BLaER1 (cell line): ENCODE measurements around the gene OTOP3.
"Not testable (repeated sequence)": the region's sequence is repeated elsewhere in the genome, so short reads cannot be mapped to it uniquely, and the experiment has no call there.

Experiments
- H3K27ac ChIP-seq: shearing (Covaris generic); formaldehyde crosslinking; 2 replicates; pipeline ENCODE4 v1.8.1; 2022
- H3K27me3 ChIP-seq: shearing (Covaris generic); formaldehyde crosslinking; 2 replicates; pipeline ENCODE4 v1.8.1; 2022
- H3K36me3 ChIP-seq: shearing (Covaris generic); formaldehyde crosslinking; 2 replicates; pipeline ENCODE4 v1.8.1; 2022
- H3K4me1 ChIP-seq: shearing (Covaris generic); formaldehyde crosslinking; 2 replicates; pipeline ENCODE4 v1.8.1; 2022
- H3K4me2 ChIP-seq: shearing (Covaris generic); formaldehyde crosslinking; 2 replicates; pipeline ENCODE4 v1.8.1; 2022
- H3K4me3 ChIP-seq: shearing (Covaris generic); formaldehyde crosslinking; 2 replicates; pipeline ENCODE4 v1.8.1; 2022
- H3K9ac ChIP-seq: shearing (Covaris generic); formaldehyde crosslinking; 2 replicates; pipeline ENCODE4 v1.8.1; 2022
- H3K9me3 ChIP-seq: shearing (Covaris generic); formaldehyde crosslinking; 2 replicates; pipeline ENCODE4 v1.8.1; 2022
- H4K20me1 ChIP-seq: shearing (Covaris generic); formaldehyde crosslinking; 2 replicates; pipeline ENCODE4 v1.8.1; 2022
- Cebpa-rat ChIP-seq: shearing (Covaris generic); IDR thresholded peaks from 2 replicates; pipeline ENCODE4 v1.8.1; 2022

OTOP3 gene

DNA sequence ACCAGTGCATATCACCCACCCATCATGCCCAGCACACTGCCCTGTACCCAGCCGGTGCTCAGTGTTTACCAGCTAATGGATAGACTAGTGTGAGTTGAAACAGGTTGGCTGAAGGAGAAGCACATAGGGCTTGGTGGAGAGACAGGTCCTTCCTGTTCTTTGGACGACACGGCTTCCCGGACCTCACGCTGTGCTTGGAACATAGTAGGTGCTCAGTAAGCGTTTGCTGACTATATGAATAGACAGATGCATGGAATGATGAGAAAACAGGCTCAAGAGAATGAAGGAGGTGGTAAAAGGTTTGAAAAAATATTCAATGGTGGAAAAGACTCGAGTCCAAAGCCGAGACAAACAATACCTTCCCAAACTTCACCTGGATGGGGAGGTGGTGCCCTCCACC is 35.5 kb upstream of the OTOP3 start:
- Histone ChIP-seq H3K9me3 (no peaks in the 10 kb centered on the region), H3K27ac (no peak overlapping the region), H4K20me1 (no peaks in the 10 kb centered on the region), H3K27me3 (no peaks in the 10 kb centered on the region), H3K9ac (no peak overlapping the region), H3K4me2 (no peak overlapping the region), H3K4me1 (peaks cover 19% of the 10 kb centered on the region), H3K4me3 (no peak overlapping the region), H3K36me3 (no peaks in the 10 kb centered on the region)
- TF ChIP-seq Cebpa-rat = no peak

GRCh38 chr17:74901353-74902135 is 34.2 kb upstream of the OTOP3 start:
- no peaks in the 10 kb centered on the region for H3K9me3 ChIP-seq
- no peaks in the 10 kb centered on the region for H4K20me1 ChIP-seq
- no peaks in the 10 kb centered on the region for H3K36me3 ChIP-seq
- no peaks in the 10 kb centered on the region for H3K27me3 ChIP-seq
- H3K4me2 ChIP-seq = peak overlapping the region; percentile 55
- no peak overlapping the region for H3K27ac ChIP-seq
- H3K9ac ChIP-seq = no peak overlapping the region
- H3K4me3 ChIP-seq = no peak overlapping the region
- TF ChIP-seq Cebpa-rat = no peak
- H3K4me1 ChIP-seq = peaks cover 19% of the 10 kb centered on the region

- Histone ChIP-seq H3K9me3 (peaks cover 5% of the 10 kb centered on the region; the same call in 1 of the 2 replicates), H4K20me1 (no peaks in the 10 kb centered on the region), H3K36me3 (no peaks in the 10 kb centered on the region), H3K27me3 (no peaks in the 10 kb centered on the region), H3K4me1 (peaks cover 19% of the 10 kb centered on the region), H3K27ac (no peak overlapping the region), H3K4me3 (no peak overlapping the region), H3K4me2 (no peak overlapping the region), H3K9ac (no peak overlapping the region)
- no peak for TF ChIP-seq Cebpa-rat
These were observed 32.7 kb upstream of the OTOP3 start for GRCh38 chr17:74903034-74903433.

- Histone ChIP-seq H3K9me3 (peaks cover 5% of the 10 kb centered on the region; the same call in 1 of the 2 replicates), H3K9ac (no peak overlapping the region), H3K36me3 (no peaks in the 10 kb centered on the region), H3K4me2 (no peak overlapping the region), H4K20me1 (no peaks in the 10 kb centered on the region), H3K27ac (no peak overlapping the region), H3K4me3 (no peak overlapping the region), H3K27me3 (no peaks in the 10 kb centered on the region), H3K4me1 (peaks cover 19% of the 10 kb centered on the region)
- no peak for TF ChIP-seq Cebpa-rat
These were observed 32.0 kb upstream of the OTOP3 start for GRCh38 chr17:74903671-74904070.

GRCh38 chr17:74904687-74905409 is 30.9 kb upstream of the OTOP3 start:
- Histone ChIP-seq H3K9ac (no peak overlapping the region), H3K4me3 (no peak overlapping the region), H3K9me3 (peaks cover 5% of the 10 kb centered on the region; the same call in 1 of the 2 replicates), H3K27ac (no peak overlapping the region), H3K4me1 (peaks cover 19% of the 10 kb centered on the region), H3K27me3 (no peaks in the 10 kb centered on the region), H3K36me3 (no peaks in the 10 kb centered on the region), H3K4me2 (no peak overlapping the region), H4K20me1 (no peaks in the 10 kb centered on the region)
- no peak for TF ChIP-seq Cebpa-rat

DNA sequence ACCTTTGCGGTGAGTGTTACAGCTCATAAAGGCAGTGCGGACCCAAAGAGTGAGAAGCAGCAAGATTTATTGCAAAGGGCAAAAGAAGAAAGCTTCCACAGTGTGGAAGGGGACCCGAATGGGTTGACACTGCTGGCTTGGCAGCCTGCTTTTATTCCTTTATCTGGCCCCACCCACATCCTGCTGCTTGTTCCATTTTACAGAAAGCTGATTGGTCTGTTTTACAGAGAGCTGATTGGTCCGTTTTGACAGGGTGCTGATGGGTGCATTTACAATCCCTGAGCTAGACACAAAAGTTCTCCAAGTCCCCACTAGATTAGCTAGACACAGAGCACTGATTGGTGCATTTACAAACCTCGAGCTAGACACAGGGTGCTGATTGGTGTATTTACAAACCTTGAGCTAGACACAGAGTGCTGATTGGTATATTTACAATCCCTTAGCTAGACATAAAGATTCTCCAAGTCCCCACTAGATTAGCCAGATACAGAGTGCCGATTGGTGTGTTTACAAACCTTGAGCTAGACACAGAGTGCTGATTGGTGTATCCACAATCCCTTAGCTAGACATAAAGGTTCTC is 29.4 kb upstream of the OTOP3 start:
- not testable (repeated sequence) for H4K20me1 ChIP-seq, H3K4me3 ChIP-seq, H3K4me2 ChIP-seq, H3K27ac ChIP-seq, H3K9me3 ChIP-seq, H3K9ac ChIP-seq, H3K27me3 ChIP-seq, H3K36me3 ChIP-seq
- H3K4me1 ChIP-seq = peaks cover 15% of the 10 kb centered on the region

- no peak for TF ChIP-seq Cebpa-rat
- Histone ChIP-seq H3K4me1 (peaks cover 8% of the 10 kb centered on the region), H3K36me3 (no peaks in the 10 kb centered on the region), H3K9me3 (peaks cover 5% of the 10 kb centered on the region; the same call in 1 of the 2 replicates), H3K27me3 (no peaks in the 10 kb centered on the region), H3K27ac (no peak overlapping the region), H3K4me3 (no peak overlapping the region), H3K4me2 (no peak overlapping the region), H4K20me1 (no peaks in the 10 kb centered on the region), H3K9ac (no peak overlapping the region)
These were observed 28.7 kb upstream of the OTOP3 start for GRCh38 chr17:74907012-74907411.

DNA sequence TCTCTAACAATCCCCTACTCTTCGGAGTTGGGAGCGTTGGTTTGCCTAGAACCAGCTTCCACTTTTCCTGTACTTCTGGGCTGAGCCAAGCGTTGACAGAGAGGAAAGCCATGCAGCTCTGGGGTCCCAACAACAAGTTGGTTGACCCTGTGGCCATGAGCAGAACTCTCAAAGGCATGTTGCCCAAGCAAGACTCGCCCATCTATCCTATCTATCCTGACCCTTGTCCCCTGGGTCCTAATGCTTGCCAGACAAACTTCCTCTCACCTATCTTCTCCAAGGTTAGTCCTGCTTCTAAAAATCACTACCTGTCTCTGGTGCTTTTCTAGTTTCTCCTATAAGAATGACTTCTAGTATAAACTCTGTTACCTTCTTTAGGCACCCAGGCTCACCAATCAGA is 26.6 kb upstream of the OTOP3 start:
- H3K9ac ChIP-seq, H3K4me3 ChIP-seq, H4K20me1 ChIP-seq, H3K27me3 ChIP-seq, H3K36me3 ChIP-seq, H3K4me2 ChIP-seq, H3K4me1 ChIP-seq, H3K27ac ChIP-seq, H3K9me3 ChIP-seq: not testable (repeated sequence)

GRCh38 chr17:74911423-74911822 is 24.3 kb upstream of the OTOP3 start:
- not testable (repeated sequence) for H3K4me1 ChIP-seq, H3K36me3 ChIP-seq, H3K9ac ChIP-seq, H3K27me3 ChIP-seq, H3K27ac ChIP-seq, H4K20me1 ChIP-seq, H3K9me3 ChIP-seq, H3K4me3 ChIP-seq, H3K4me2 ChIP-seq

DNA sequence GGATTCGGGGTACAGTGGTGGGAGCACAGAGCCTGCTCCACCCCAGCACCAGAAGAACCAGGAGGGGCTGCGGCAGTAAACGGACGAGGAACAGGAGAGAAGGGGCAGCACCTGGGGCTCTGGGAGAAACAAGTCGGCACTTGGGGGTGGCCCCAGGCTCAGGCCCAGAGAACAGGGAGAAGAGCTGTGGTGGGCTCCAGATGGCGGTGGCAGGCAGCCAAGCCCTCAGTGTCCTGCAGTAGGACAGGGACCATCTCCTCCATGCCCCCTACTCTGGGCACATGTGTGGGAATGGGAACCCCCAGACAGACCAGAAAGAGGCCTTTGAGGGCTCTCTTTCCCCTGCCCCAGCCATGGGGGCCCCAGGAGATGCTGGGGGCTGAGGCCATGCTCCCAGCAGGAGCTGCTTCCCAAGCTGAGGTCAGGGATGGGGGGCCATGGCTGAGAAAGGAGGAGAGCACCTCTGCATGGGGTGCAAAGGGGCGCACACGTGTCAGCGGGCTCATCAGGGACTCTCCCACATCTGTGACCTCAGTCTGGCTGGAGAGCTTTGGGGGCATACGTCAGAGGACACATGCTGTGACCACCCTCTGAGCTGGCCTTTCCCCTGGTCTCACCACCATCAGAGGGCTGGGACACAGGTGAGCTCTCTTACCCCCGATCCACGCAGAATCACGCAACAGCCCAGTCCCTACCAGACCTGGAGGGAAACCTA is 19.4 kb upstream of the OTOP3 start:
- Histone ChIP-seq H3K4me1 (no peaks in the 10 kb centered on the region), H3K36me3 (no peaks in the 10 kb centered on the region), H3K27ac (no peak overlapping the region), H3K4me2 (no peak overlapping the region), H3K4me3 (no peak overlapping the region), H3K27me3 (peaks cover 26% of the 10 kb centered on the region), H3K9me3 (0 out of 2 replicates have a peak, but pooled peaks cover 3% of the 10 kb centered on the region), H4K20me1 (peaks cover 5% of the 10 kb centered on the region; the same call in 1 of the 2 replicates), H3K9ac (no peak overlapping the region)
- TF ChIP-seq Cebpa-rat = no peak
